GM21786 (cell line): ENCODE results near the gene ADSL.
"Not testable (repeated sequence)": the region's sequence is repeated elsewhere in the genome, so short reads cannot be mapped to it uniquely, and the experiment has no call there.

Source experiments
- ATAC-seq: cut with Tn5 transposase; IDR thresholded peaks from one replicate; pipeline ENCODE4 v1.9.1; 2021; ENCODE audit not compliant: unreplicated experiment

The ADSL gene

GRCh38 chr22:40366068-40366467, 19.8 kb downstream of the ADSL start:
- ATAC-seq, result no peak

GRCh38 chr22:40367342-40367741, 21.0 kb downstream of the ADSL start:
- no peak for ATAC-seq

GRCh38 chr22:40368016-40368415, 21.7 kb downstream of the ADSL start:
- no peak for ATAC-seq

- ATAC-seq, result no peak
These were observed 22.5 kb downstream of the ADSL start for GRCh38 chr22:40368836-40369235.

- no peak for ATAC-seq
These were observed 28.3 kb downstream of the ADSL start for GRCh38 chr22:40374567-40374966.

GRCh38 chr22:40376149-40376548, 29.8 kb downstream of the ADSL start:
- no peak for ATAC-seq

GRCh38 chr22:40377931-40378330, 31.6 kb downstream of the ADSL start:
- no peak for ATAC-seq

GRCh38 chr22:40378448-40378847, 32.1 kb downstream of the ADSL start:
- ATAC-seq, result not testable (repeated sequence)

- no peak for ATAC-seq
These were observed 35.2 kb downstream of the ADSL start for GRCh38 chr22:40381461-40381860.

GRCh38 chr22:40383905-40384304, 37.6 kb downstream of the ADSL start:
- ATAC-seq, result no peak

- ATAC-seq, result no peak
These were observed 38.9 kb downstream of the ADSL start for GRCh38 chr22:40385036-40385782.

GRCh38 chr22:40387746-40388145, 41.4 kb downstream of the ADSL start:
- no peak for ATAC-seq

GRCh38 chr22:40388231-40388630, 41.9 kb downstream of the ADSL start:
- no peak for ATAC-seq

GRCh38 chr22:40391417-40391816, 45.1 kb downstream of the ADSL start:
- no peak for ATAC-seq

- no peak for ATAC-seq
These were observed 46.3 kb downstream of the ADSL start for GRCh38 chr22:40392618-40393017.

GRCh38 chr22:40394607-40395006, 48.3 kb downstream of the ADSL start:
- no peak for ATAC-seq

- ATAC-seq, result no peak
These were observed 49.3 kb downstream of the ADSL start for GRCh38 chr22:40395607-40396006.

- ATAC-seq, result no peak
These were observed 50.6 kb downstream of the ADSL start for GRCh38 chr22:40396882-40397281.

- ATAC-seq, result no peak
These were observed 51.1 kb downstream of the ADSL start for GRCh38 chr22:40397396-40397795.

- no peak for ATAC-seq
These were observed 53.3 kb downstream of the ADSL start for GRCh38 chr22:40399621-40400020.

- ATAC-seq, result no peak
These were observed 53.9 kb downstream of the ADSL start for GRCh38 chr22:40400159-40400558.

- no peak for ATAC-seq
These were observed 55.2 kb downstream of the ADSL start for GRCh38 chr22:40401532-40401931.

- no peak for ATAC-seq
These were observed 55.7 kb downstream of the ADSL start for GRCh38 chr22:40401981-40402406.
